ENCODE data around the gene CEACAM18.
"Not testable (repeated sequence)": the region's sequence is repeated elsewhere in the genome, so short reads cannot be mapped to it uniquely, and the experiment has no call there.

The CEACAM18 gene

GRCh38 chr19:51478381-51479234 is at the start of gene CEACAM18:
Gene CEACAM18 (plus strand): TSS chr19:51478539.
- in situ Hi-C loops (cut with MboI; ENCODE audit: low sequenced_read_pairs) = loop anchor here (10.0 kb wide), 1 partner anchor 176 kb away; no protein-coding TSS in a partner anchor

- in situ Hi-C loops (cut with MboI; ENCODE audit: low sequenced_read_pairs) = no loop called here
Measured at GRCh38 chr19:51430221-51430620, 48.1 kb upstream of the CEACAM18 start.

- in situ Hi-C loops (cut with MboI; ENCODE audit: low sequenced_read_pairs) = no loop called here
Measured at GRCh38 chr19:51431124-51431523, 47.2 kb upstream of the CEACAM18 start.

DNA sequence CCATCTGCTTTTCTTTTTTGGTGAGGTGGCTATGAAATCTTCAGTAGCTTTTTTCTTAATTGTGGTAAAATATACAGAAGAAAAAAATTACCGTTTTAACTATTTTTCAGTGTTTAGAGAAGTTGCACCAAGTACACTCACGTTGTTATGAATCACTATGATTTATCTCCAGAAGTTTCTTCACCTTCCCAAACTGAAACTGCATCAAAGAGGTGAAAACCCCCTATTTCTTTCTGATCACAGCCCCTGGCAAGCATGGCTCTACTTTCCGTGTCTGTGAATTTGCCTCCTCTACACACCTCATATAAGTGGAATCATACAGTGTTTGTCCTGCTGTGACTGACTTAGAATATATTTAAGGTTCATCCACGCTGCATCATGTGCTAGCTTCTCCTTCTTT is 45.3 kb upstream of the CEACAM18 start:
- in situ Hi-C loops (cut with MboI; ENCODE audit: low sequenced_read_pairs) = no loop called here

DNA sequence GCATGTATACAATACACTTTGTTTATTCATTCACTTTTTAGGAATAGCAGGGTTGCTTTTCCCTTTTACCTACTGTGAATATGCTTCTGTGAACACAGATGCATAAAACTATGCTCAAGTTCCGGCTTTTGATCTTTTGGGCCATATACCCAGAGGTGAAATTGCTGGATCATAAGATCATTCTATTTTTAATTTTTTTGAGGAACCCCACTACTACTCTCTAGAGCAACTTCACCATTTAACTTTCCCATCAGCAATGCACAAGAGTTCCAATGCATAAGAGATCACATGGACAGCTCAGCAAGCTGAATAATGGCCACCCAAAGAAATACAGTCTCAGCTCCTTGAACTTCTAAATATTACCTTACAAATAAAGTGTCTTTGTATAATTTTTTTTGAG is 43.9 kb upstream of the CEACAM18 start:
- in situ Hi-C loops (cut with MboI; ENCODE audit: low sequenced_read_pairs) = no loop called here

DNA sequence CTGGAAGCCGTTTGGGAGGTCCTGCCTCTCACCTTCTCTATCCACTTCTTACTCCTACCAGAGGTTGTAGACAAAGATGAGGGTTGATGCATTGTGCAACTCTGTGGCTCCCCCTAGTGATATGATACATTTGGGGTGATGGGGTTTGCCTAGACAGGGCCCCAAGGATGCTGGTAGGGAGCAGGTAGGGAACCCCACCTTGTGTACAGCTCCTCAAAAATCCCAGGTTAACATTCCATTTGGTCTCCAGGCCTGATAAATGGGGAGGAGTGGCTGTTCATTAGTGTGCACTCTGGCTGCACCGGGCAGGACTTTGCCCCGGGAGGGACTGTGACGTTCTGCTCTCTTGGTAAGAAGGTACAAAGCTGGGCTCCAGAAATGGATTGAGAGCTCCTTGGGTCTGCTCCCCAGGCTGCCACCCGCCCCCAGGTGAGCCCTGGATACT is 39.3 kb upstream of the CEACAM18 start:
- in situ Hi-C loops (cut with MboI; ENCODE audit: low sequenced_read_pairs) = no loop called here

- in situ Hi-C loops (cut with MboI; ENCODE audit: low sequenced_read_pairs) = no loop called here
Measured at GRCh38 chr19:51440052-51440451, 38.3 kb upstream of the CEACAM18 start.

GRCh38 chr19:51440846-51441409 is 37.4 kb upstream of the CEACAM18 start:
- in situ Hi-C loops (cut with MboI; ENCODE audit: low sequenced_read_pairs) = no loop called here

DNA sequence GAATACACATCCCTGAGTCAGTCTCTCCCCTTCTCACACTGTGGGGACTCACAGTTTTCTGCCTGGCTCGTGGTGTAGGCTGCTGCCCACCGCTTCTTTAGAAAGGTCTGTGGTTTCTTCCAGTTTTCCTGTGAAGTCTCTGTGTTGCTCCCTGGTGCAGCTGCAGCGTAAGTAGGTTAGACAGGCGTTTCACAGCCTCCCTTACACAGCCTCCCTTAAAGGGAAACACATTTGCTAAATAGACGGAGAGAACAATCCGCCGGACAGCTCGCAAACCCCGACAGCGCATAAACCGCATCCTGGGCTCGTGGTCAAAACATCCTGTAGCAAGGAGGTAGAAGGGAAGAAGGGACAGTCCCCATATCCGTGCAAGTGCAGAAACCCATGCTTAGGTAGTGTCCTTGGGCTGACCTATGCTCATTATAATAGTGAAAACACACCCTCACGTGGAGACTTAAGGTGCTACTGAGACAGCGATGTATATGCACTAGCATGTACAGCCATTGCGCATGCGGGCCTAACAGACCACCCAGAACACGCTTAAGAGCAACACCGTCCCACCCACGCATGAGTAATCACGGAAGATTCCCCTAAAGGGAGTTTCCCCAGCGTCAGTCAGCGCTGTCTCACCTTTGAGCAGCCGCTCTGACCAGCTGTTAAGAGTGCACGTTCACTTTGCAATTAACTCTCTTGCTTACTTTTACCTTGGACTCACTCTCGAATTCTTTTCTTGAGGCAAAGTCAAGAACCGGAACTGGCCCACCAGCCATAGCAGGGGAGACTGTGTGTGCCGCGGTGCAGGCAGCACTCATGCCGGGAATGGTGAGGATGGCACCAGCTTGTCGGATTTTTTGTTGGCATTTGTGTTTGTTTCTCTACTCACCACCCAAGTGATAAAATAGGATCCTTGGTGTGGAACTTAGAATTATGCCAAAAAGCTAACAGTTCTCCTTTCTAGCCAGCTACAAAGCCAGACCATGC is 36.6 kb upstream of the CEACAM18 start:
- in situ Hi-C loops (cut with MboI; ENCODE audit: low sequenced_read_pairs) = no loop called here

- in situ Hi-C loops (cut with MboI; ENCODE audit: low sequenced_read_pairs) = not testable (repeated sequence)
Measured at GRCh38 chr19:51447510-51447909, 30.8 kb upstream of the CEACAM18 start.

GRCh38 chr19:51448011-51448410 is 30.3 kb upstream of the CEACAM18 start:
- in situ Hi-C loops (cut with MboI; ENCODE audit: low sequenced_read_pairs) = no loop called here

- in situ Hi-C loops (cut with MboI; ENCODE audit: low sequenced_read_pairs) = no loop called here
Measured at GRCh38 chr19:51448411-51449016, 29.8 kb upstream of the CEACAM18 start.

DNA sequence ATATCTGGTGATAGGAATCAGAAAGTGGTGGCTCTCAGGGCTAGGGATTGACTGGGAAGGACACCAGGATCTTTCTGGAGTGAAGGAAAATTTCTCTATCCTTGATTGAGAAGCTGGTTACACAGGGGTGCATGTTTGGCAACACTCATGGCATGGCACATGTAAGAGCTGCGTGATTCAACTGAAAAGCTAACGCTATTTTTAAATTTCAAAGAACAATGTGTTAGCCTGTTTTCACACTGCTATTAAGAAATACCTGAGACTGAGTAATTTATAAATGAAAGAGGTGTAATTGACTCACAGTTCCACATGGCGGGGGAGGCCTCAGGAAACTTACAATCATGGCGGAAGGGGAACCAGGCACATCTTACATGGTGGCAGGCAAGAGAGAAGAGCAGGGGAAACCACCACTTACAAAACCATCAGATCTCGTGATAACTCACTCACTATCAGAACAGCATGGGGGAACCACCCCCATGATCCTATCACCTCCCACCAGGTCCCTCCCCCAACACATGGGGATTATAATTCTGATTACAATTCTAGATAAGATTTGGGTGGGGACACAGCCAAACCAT is 27.5 kb upstream of the CEACAM18 start:
- in situ Hi-C loops (cut with MboI; ENCODE audit: low sequenced_read_pairs) = no loop called here

GRCh38 chr19:51456541-51457290 is 21.6 kb upstream of the CEACAM18 start:
- in situ Hi-C loops (cut with MboI; ENCODE audit: low sequenced_read_pairs) = no loop called here

- in situ Hi-C loops (cut with MboI; ENCODE audit: low sequenced_read_pairs) = no loop called here
Measured at GRCh38 chr19:51457351-51458013, 20.9 kb upstream of the CEACAM18 start.

- in situ Hi-C loops (cut with MboI; ENCODE audit: low sequenced_read_pairs) = no loop called here
Measured at GRCh38 chr19:51458051-51458645, 20.2 kb upstream of the CEACAM18 start, which contains the start of gene SIGLEC8. Gene SIGLEC8 (minus strand): TSS chr19:51458454. CDS start chr19:51458387, 67 bp downstream.

DNA sequence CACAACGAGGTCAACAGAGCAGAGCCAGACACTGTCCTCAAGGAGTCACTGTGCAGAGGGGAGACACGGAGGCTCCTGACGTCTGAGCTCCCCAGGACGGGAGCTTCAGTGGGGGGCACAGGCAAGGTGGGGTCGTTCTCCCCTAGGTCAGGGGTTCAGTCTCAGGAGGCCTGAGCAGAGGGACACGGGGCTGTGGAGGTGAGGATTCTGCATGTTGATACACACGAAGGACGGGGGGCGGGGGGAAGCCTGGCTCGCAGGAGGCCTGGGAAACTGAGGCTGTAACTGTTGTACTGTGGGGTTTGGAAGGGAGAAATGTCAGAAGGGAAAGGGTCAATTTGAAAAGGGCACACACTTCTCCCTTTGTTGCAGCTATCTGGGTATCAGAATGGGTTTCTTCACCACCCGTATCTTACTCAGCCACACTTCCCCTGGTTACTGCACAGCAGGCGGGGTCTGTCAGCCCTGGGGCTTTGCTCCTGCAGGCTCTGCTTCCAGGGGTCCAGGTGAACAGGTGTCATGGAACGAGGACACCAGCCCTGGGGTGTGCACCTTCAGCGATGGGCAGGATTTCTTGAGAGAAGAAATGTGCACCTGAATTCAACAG is 19.3 kb upstream of the CEACAM18 start:
- in situ Hi-C loops (cut with MboI; ENCODE audit: low sequenced_read_pairs) = no loop called here
